Stimulated activated CD4-positive, alpha-beta T cell treated with anti-CD3 and anti-CD28 coated beads, TNF-alpha, amount 100 ng/mL, for 24 hours (primary cell): ENCODE results near the gene POLE.

Experiments
- DNase-seq, 3 experiments: peaks; one replicate each; pipeline ENCODE4 v3.0.0-alpha.2; 2020; ENCODE audit warnings: low read depth in 3 of 3

POLE gene, protein sequence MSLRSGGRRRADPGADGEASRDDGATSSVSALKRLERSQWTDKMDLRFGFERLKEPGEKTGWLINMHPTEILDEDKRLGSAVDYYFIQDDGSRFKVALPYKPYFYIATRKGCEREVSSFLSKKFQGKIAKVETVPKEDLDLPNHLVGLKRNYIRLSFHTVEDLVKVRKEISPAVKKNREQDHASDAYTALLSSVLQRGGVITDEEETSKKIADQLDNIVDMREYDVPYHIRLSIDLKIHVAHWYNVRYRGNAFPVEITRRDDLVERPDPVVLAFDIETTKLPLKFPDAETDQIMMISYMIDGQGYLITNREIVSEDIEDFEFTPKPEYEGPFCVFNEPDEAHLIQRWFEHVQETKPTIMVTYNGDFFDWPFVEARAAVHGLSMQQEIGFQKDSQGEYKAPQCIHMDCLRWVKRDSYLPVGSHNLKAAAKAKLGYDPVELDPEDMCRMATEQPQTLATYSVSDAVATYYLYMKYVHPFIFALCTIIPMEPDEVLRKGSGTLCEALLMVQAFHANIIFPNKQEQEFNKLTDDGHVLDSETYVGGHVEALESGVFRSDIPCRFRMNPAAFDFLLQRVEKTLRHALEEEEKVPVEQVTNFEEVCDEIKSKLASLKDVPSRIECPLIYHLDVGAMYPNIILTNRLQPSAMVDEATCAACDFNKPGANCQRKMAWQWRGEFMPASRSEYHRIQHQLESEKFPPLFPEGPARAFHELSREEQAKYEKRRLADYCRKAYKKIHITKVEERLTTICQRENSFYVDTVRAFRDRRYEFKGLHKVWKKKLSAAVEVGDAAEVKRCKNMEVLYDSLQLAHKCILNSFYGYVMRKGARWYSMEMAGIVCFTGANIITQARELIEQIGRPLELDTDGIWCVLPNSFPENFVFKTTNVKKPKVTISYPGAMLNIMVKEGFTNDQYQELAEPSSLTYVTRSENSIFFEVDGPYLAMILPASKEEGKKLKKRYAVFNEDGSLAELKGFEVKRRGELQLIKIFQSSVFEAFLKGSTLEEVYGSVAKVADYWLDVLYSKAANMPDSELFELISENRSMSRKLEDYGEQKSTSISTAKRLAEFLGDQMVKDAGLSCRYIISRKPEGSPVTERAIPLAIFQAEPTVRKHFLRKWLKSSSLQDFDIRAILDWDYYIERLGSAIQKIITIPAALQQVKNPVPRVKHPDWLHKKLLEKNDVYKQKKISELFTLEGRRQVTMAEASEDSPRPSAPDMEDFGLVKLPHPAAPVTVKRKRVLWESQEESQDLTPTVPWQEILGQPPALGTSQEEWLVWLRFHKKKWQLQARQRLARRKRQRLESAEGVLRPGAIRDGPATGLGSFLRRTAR (N-terminal part only)

DNA sequence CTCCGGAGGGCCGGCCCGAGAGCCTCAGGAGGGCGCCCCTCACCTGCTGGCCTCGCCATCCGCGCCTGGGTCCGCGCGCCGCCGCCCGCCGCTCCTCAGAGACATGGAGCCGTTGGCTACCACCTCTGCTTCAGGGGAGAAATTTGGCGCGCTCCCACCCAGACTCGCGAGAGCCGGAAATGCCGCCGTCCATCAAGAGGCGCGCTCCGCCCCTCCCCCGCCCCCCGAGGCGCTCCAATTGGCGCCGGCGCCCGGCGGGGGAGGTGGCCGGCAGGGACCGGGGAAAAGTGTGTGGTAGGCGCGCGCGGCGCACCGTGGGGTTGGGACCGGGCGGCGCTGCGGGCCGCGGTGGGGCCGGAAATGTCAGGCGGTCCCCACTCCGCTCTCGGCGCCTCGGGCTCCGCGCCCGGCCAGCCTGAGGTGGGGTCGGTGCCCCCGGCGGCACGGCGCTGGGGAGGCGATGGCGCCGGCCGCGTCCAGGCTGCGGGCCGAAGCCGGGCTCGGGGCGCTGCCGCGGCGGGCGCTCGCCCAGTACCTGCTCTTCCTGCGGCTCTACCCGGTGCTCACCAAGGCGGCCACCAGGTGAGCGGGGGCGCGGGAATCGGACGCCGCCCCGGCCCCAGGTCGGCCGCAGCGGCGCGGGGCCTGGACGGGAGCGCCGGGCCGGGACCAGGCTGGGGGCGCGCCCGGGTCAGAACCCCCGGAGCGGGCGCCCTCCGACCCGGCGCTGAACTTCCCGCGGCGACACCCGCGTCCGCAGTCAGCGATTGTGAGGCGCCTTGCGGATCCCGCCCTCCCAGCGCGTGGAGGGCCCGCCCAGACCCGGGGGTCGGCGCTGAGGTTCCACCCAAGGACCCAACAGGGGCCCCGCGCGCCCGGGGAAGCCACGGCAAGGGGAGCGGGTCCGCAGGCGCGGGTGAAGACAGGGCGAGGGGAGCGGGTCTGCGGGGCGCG, at the start of gene POLE, which contains the start of gene PXMP2:
Gene POLE (minus strand): TSS at position 132 of the 954 bp plus-strand sequence. CDS start 27 bp downstream, at position 105.
Gene PXMP2 (plus strand): TSS at position 377 of the 954 bp plus-strand sequence. CDS start 84 bp downstream, at position 461.
- peak; percentile 89 to 95 (median 93) for DNase-seq

DNA sequence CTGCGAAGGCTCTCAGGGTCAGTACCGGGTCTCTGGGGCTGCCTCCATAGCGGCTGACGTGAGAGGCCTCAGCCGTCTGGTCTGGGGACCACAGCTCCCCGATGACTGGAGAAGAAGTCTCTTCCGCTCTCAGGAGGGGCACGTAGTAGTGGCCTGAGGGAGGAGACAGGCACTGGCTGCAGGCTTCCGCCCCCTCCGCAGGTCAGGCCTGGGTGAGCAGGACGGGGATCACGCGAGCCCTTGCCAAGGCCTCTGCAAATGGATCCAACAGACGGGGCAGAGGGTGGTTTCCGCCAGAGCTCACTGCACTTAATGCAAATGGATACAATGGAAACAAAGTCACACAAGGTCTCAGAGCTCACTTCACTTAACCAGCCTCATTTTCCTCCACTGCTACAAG, 49.8 kb upstream of the POLE start:
- no peak for DNase-seq

DNA sequence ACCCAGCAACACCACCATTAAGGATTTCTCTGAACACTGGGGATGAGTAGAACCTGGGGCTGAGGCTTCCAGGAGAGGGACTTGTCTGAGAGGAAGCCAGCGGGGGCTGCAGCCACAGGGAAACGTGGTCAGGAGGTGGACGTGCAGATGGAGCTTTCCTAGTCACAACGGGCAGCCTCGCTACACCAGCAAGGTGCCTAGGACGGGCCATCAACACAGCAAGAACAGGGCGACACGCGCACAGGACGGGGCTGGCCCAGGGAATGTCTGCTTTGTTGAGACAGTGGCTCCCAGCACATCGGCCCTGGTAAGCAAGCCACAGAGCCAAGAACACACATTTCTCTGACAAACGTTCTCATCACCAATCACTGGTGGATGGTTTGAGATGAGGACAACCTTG, 49.2 kb upstream of the POLE start:
- DNase-seq: no peak

DNA sequence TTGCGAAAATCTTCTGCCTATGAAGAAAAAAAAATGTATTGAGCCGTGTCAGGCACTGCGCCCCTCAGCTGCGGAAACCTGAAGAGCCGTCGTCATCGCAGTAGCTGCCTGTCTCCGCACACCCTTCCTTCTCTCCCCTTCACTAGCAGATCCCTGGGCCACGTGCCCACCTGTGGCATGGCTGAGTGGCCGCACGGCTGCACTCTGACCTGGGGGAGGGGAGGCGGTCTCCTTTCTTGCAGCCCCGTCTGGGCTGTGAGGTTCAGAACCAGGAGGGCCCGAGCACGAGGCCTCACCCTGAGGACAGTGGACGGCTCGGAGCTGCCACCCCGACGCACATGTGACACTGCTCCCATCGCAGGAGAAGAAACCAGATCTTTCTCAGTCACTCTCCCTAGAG, 48.4 kb upstream of the POLE start:
- no peak for DNase-seq

DNA sequence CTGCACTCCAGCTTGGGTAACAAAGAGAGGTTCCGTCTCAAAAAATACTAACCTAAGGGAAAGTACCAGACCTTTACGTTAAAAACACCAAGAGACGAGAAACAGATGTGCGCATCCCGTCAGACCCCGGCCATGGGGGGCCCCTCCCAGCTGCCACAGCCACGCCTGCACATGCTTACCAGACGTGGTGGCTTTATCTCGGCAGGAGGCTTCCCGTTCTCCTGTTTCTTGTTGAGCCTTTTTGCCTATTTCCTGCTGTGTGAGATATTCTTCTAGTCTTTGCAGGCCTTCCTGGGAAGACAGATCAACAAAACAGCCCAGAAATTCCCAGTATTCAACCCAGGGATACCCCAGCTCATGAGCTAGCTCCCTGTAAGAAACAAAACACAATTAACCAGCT, 47.1 kb upstream of the POLE start:
- no peak for DNase-seq

DNA sequence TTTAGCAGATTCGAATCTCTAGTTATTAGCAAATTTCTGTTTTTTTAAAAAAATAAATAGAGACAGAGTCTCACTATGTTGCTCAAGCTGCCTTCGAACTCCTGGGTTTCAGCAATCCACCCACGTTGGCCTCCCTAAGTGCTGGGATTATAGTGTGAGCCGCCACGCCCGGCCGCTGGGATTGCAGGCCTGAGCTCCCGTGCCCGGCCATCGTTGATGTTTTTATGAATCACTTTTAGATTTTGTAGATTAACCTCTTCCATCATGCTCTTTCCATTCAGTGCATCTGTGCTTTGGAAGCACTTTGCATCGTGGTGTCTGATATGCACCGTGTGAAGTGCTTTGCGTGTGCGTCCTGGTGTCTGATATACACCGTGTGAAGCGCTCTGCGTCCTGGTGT, 44.4 kb upstream of the POLE start:
- DNase-seq: no peak

DNA sequence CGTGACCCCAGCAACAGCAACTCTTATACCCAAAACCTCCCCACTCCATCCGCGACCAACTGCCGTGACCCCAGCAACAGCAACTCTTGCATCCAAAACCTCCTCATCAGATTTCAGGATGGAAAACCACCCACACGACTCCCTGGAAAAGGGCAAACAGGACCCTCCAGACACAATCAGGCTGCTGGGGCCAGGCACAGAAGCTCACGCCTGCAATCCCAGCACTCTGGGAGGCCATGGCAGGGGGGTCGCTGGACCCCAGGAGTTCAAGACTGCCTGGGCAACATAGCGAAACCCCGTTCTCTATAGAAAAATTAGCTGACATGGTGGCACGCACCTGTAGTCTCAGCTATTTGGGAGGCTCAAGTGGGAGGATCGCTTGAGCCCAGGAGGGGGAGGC, 43.2 kb upstream of the POLE start:
- DNase-seq: no peak

DNA sequence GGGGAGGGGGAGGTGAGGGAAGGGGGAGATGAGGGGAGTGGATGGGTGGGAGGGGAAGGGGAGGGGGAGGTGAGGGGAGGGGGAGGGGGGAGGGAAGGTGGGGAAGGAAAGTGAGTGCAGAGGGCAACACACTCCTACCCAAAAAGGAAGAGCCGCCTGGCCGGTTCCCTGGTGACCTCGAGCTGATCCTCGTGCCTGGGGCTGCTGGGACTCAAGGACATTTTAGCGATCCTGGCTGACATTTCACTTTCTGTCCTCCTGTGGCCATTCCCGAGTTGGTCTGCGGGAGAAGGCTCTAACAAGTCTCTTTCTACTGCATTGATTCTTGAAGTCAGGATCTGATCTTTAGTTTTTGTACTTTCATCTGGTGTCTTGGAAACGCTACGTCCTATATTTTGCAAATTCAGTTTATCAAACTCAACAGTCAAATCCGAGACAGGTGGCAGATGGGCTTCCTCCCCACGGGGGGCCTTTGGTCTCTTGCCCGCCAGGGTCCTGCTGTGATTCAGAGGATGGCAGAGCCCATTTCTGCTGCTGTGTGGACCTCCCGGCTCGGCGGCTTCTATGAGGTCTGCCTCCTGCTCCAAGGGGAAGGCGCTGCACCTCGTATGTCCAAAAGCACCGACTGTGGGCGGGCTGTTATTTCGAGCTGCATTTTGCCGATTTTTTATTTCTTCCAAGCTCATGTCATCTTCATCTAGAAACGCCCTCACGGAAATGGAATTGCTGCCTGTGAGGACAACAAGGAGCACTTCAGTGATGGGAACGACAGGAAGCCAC, 42.6 kb upstream of the POLE start:
- DNase-seq: no peak

DNA sequence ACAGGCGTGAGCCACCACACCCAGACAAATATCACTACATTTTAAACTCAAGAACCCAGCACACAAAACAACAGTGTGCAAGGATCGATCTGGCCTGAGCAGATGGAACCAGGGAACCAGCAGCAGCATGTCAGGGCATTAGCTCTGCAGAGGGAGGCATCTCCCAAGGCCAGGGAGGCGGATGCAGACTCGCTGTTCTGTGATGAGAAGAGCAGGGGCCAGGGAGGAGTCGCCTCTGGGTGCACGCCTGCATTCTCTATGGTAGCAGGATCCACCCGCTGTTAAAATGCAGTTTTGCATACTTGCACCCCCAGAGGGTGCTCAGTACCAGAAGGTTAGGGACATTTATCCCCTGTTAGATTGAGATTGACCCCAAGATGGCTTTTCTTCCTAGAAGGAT, 41.4 kb upstream of the POLE start:
- no peak for DNase-seq

DNA sequence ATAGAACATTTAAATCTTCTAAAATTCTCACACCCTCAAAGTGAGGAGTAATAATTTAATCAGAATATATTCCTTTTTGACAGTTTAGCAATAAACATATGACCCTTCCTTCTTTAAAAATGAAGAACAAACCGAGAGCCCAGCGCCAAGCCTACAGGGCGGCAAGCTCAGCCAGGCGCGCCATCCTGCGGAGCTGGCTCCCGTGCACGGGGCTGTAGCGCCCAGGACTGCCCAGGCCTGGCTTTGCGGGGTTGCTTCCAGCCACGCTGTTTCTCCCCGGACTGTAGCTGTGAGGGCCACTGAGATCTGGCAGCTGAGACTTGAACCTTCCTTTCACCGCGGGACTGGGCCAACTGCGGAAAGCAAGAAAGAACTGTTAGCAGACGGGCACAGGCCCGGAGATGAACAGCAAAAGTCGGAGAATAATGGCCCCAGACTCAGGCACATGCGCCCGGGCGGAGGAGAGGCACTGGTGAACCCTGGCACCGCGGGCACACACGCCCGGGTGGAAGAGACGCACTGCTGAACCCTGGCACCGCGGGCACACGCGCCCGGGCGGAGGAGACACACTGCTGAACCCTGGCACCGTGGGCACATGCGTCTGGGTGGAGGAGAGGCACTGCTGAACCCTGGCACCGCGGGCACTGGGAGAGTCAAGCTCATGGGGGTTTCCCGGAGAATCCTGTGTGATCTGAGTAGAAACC, 40.1 kb upstream of the POLE start:
- DNase-seq: no peak

DNA sequence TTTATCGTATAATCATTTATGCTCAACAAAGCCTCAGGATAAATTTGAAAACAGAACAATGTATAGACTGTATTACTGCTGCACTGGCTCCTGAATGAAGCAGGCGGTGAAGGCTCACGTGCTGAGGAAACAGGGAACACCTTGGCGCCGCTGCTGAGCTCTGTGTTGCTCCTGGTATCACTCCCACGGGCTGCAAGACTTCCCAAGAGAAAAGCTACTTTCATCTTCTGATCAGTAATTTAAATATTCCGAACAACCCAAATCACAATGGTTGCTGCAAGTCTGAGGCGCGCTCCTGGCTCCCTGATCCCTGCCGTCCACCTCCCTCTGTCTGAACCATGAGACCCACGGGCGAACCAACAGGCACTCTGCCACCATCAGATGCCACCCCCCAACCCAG, 39.2 kb upstream of the POLE start:
- no peak for DNase-seq

DNA sequence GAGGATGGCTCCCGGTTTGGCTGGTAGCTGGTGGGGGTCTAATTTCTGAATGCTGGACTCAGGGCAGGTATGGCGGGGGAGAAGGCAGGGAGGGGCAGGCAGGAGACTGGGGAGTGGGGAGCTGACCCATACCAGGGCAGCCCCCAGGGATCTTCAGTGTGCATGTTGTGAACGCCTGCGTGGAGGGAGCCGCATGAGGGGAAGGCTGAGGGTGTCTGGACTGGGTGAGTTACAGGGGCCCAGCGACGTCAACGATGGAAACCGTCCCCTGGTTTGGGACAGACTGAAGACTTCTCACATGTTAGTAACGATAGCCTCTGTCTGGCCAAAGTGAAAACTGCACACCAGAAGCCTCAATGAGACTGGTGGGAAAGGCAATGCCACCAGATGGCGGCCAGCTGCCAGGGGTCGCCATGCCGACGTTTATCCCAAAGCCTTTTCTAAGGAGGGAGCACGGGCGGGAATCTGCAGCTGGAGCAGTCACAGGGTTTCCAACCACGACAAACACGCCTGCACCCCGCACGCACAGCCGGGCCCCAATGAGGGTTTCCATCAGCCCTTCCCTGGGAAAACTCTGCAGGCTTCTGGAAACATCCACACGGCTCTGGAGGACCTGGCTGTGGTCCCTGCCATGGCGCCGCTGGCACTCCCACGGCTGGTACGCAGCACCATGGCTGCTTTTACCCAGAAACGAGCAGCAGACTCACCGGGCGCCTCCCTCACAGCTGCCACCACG, 37.5 kb upstream of the POLE start:
- no peak for DNase-seq

DNA sequence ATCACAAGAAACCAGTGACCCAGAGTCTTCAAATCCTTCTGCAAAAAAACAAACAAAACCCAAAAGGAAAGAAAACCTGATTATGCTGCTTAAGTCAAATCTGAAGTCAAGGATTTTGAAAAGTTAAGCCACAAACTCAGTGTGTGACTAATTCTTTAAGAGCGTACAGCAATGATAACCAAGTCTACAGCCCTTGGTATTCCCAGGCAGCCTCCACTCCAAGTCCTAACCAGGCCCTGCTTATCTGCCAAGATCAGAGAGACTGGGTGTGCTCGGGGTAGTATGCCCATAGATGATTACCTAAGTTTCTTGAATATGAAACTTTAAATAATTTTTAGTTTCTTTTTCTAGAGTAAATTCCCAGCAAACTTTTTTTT, 36.6 kb upstream of the POLE start:
- DNase-seq: no peak

DNA sequence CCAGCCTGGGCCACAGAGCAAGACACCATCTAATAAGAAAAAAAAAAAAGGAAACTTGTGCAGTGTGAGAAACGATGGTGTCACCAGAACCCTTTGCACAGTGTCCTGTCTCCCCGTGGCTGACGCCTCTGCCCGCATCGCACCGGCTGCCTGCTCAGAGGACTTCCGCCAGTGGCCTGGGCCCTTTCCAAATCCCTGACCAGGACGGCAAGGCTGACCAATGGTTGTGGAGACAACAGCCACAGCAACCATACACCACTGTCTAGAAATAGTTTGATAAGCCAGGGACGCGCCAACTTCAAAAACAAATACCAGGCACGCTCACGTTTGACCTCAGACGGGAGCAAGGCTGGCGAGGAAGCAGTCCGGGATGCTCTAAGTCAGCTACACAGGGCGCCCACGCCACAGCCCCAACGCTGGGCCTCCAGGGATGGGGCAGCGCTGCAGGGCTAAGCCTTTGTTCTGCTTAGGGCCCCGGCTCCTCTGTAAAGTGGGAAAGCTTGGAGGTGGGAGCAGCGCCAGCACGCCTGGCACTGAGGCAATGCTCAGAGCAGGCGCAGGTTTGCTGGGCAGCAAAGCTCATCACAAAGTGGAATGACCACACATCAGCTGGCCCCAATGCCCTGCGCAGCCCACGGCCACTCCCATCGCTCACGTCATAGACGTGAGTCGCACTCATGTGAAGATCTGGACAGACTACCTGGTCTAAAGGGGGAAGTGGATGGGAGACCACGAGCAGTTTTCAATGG, 36.0 kb upstream of the POLE start:
- no peak for DNase-seq

DNA sequence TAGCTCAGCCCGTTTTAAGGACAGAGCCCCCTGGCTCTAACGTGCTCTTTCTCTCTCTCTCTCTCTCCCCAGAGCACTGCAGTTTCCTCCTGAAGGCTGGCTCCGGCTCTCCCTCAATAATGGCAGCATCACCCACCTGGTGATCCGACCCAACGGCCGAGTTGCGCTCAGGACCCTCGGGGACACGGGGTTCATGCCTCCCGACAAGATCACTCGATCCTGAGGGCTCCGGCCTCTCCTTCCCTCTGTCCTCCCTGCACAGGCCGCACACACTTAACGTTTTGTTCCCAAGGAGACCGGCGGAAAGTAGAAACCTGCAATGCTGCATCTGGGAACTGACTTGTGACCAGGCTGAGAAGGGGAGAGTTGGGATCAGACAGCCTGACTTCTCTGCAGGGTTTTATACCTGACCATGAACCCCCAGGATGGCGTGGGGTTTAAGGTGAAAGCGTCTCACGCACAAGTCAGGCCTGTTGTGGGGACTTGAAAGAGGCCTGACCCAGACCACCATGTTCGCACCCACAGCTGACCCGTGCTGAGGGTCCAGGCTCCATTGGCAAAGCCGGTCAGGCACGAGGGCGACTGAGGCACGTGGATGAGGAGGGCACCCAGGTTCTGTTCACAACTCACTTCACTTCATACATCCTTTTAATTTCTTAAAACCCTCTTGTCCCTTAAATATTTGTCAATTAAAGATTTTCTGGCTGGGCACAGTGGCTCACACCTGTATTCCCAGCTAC, 33.6 kb upstream of the POLE start:
- no peak for DNase-seq

DNA sequence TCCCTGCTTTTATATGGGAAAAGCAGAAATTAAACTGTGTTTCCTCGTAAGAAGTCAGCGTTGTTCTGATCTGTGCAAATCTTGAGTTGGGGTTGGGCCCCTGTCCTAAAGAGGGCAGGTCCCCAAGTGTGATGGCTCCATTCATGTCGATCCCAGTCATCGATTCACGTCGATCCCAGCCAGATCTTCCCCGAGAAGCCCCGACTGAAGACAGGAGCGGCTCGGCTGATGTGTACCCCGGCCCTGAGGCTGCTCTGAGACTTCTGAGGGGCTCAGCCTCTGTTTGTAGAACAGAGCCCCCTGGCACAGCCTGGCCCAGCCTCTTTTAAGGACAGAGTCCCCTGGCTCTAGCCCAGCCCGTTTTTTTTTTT, 32.8 kb upstream of the POLE start:
- DNase-seq: no peak
